IMR-90 (cell line): Measurements from ENCODE around the gene NOS3. TPM values are rescaled to one million over a fixed set of nuclear protein-coding genes. Genes with fewer than 3 reads are reported as not detected.

ENCODE experiments used
- ATAC-seq: fragments of 200-7000 bp; cut with Tn5 transposase; 2 replicates; pipeline ENCODE4 v1.9.1; 2020; ENCODE audit warnings: low read depth, mild to moderate bottlenecking, moderate library complexity
- BruUV-seq: library from RNA; stranded (reverse); fragments of 400-500 nt; replicated peaks from 2 replicates; lab custom pipeline; 2021; lab: Mats Ljungman, UMichigan
- CTCF ChIA-PET: fragments of 300-600 bp; formaldehyde crosslinking; extraction: SDS; loops from one replicate; lab custom pipeline; 2021; ENCODE audit warnings: antibody characterized with exemption; lab: Yijun Ruan, JAX
- POLR2A ChIA-PET: fragments of 300-600 bp; sonication (Branson Sonifier 250); formaldehyde crosslinking; loops from one replicate; lab custom pipeline; 2022; ENCODE audit warnings: antibody characterized with exemption; ENCODE audit not compliant: unreplicated experiment; lab: Charles Lee
- DNase-seq: peaks from one replicate; pipeline ENCODE4 v3.0.0; 2013
- H2AFZ ChIP-seq: replicated peaks from 2 replicates; pipeline ENCODE3; 2013; ENCODE audit warnings: low read length, mild to moderate bottlenecking; ENCODE audit not compliant: poor library complexity
- H2AK5ac ChIP-seq: 2 replicates; pipeline ENCODE4 v1.6.1; 2013; ENCODE audit warnings: low read depth, low read length, inconsistent platforms
- H2AK9ac ChIP-seq: replicated peaks from 2 replicates; pipeline ENCODE3; 2013; ENCODE audit warnings: mild to moderate bottlenecking, low read depth, low read length, moderate library complexity; ENCODE audit not compliant: poor library complexity
- H2BK120ac ChIP-seq: 2 replicates; pipeline ENCODE4 v1.6.1; 2013; ENCODE audit warnings: low read depth, low read length, inconsistent platforms
- H2BK15ac ChIP-seq: 3 replicates; pipeline ENCODE4 v1.6.1; 2013; ENCODE audit warnings: low read depth, low read length, inconsistent platforms
- H2BK20ac ChIP-seq: 2 replicates; pipeline ENCODE4 v1.6.1; 2013; ENCODE audit warnings: low read depth, mild to moderate bottlenecking, inconsistent platforms, low read length, moderate library complexity
- H2BK5ac ChIP-seq: 2 replicates; pipeline ENCODE4 v1.6.1; 2013; ENCODE audit warnings: mild to moderate bottlenecking, low read depth, low read length, inconsistent platforms; ENCODE audit not compliant: poor library complexity, severe bottlenecking
- H3K14ac ChIP-seq: replicated peaks from 2 replicates; pipeline ENCODE4 v1.6.1; 2013; ENCODE audit warnings: low read depth, low read length, inconsistent platforms
- H3K18ac ChIP-seq: 2 replicates; pipeline ENCODE4 v1.6.1; 2013; ENCODE audit warnings: low read depth, low read length, control low read depth
- H3K23ac ChIP-seq: 2 replicates; pipeline ENCODE4 v1.6.1; 2013; ENCODE audit warnings: low read depth, low read length, inconsistent platforms
- H3K27ac ChIP-seq: 2 replicates; pipeline ENCODE4 v1.5.1; 2013; ENCODE audit warnings: mild to moderate bottlenecking, control low read depth, low read length; ENCODE audit not compliant: insufficient read depth
- H3K27me3 ChIP-seq: 2 replicates; pipeline ENCODE4 v1.6.1; 2013; ENCODE audit warnings: low read length; ENCODE audit not compliant: control insufficient read depth, insufficient read depth
- H3K36me3 ChIP-seq: 2 replicates; pipeline ENCODE4 v1.6.1; 2013; ENCODE audit warnings: low read length, mixed read lengths; ENCODE audit not compliant: control insufficient read depth, insufficient read depth
- H3K4ac ChIP-seq: 2 replicates; pipeline ENCODE4 v1.6.1; 2013; ENCODE audit warnings: low read depth, low read length, inconsistent platforms
- H3K4me1 ChIP-seq: 2 replicates; pipeline ENCODE4 v1.6.1; 2013; ENCODE audit warnings: low read length, mixed read lengths; ENCODE audit not compliant: control insufficient read depth, insufficient read depth
- H3K4me2 ChIP-seq: 2 replicates; pipeline ENCODE4 v1.6.1; 2013; ENCODE audit warnings: low read depth, mild to moderate bottlenecking, control low read depth, low read length, moderate library complexity
- H3K4me3 ChIP-seq: 2 replicates; pipeline ENCODE4 v1.5.1; 2013; ENCODE audit warnings: low read depth, mild to moderate bottlenecking, control low read depth, low read length, moderate library complexity; ENCODE audit not compliant: insufficient read depth
- H3K56ac ChIP-seq: 2 replicates; pipeline ENCODE4 v1.6.1; 2013; ENCODE audit warnings: low read length, inconsistent platforms; ENCODE audit not compliant: insufficient read depth; ENCODE audit errors: extremely low read depth
- H3K79me1 ChIP-seq, 2 experiments: 2 replicates each; pipeline ENCODE4 v1.6.1; 2013; ENCODE audit warnings: low read length in 2 of 2, inconsistent platforms in 1 of 2, low read depth in 1 of 2
- H3K9ac ChIP-seq: 2 replicates; pipeline ENCODE4 v1.6.1; 2013; ENCODE audit warnings: low read depth, low read length, control low read depth
- H3K9me1 ChIP-seq: 2 replicates; pipeline ENCODE4 v1.6.1; 2013; ENCODE audit warnings: low read length, inconsistent platforms; ENCODE audit not compliant: insufficient read depth
- H3K9me3 ChIP-seq: 2 replicates; pipeline ENCODE4 v1.6.1; 2013; ENCODE audit warnings: low read length; ENCODE audit not compliant: control insufficient read depth, insufficient read depth
- H4K20me1 ChIP-seq: 2 replicates; pipeline ENCODE4 v1.6.1; 2013; ENCODE audit warnings: low read length, inconsistent platforms; ENCODE audit not compliant: insufficient read depth
- H4K5ac ChIP-seq: 2 replicates; pipeline ENCODE4 v1.6.1; 2013; ENCODE audit warnings: mild to moderate bottlenecking, low read depth, low read length, control low read depth
- H4K8ac ChIP-seq, 2 experiments: 2 replicates each; pipeline ENCODE4 v1.6.1; 2013; ENCODE audit warnings: low read depth in 2 of 2, low read length in 2 of 2, control low read depth in 1 of 2, inconsistent platforms in 1 of 2
- H4K91ac ChIP-seq: 2 replicates; pipeline ENCODE4 v1.6.1; 2013; ENCODE audit warnings: low read depth, low read length, inconsistent platforms; ENCODE audit not compliant: insufficient read depth
- CEBPB ChIP-seq: IDR thresholded peaks from 2 replicates; pipeline ENCODE4 v1.6.1; 2012; ENCODE audit warnings: low read depth, low read length, improper control_type of control experiment
- CTCF ChIP-seq: conservative IDR thresholded peaks from 2 replicates; pipeline ENCODE4 v1.5.1; 2012; ENCODE audit warnings: mild to moderate bottlenecking, low read depth, low read length, improper control_type of control experiment
- ELK1 ChIP-seq: fragments of 150-350 bp; IDR thresholded peaks from 2 replicates; pipeline ENCODE4 v1.6.1; 2016; ENCODE audit warnings: low read depth, mild to moderate bottlenecking, low read length, moderate library complexity, borderline replicate concordance
- MAFK ChIP-seq: IDR thresholded peaks from 2 replicates; pipeline ENCODE4 v1.6.1; 2012; ENCODE audit warnings: low read depth, low read length, improper control_type of control experiment
- MXI1 ChIP-seq: IDR thresholded peaks from 2 replicates; pipeline ENCODE4 v1.6.1; 2012; ENCODE audit warnings: low read depth, mild to moderate bottlenecking, low read length, moderate library complexity, borderline replicate concordance
- POLR2A ChIP-seq: IDR thresholded peaks from 2 replicates; pipeline ENCODE4 v1.6.1; 2012; ENCODE audit warnings: mild to moderate bottlenecking, low read depth, low read length
- RAD21 ChIP-seq: IDR thresholded peaks from 2 replicates; pipeline ENCODE4 v1.6.1; 2012; ENCODE audit warnings: low read length, improper control_type of control experiment
- RCOR1 ChIP-seq: IDR thresholded peaks from 2 replicates; pipeline ENCODE4 v1.6.1; 2012; ENCODE audit warnings: mild to moderate bottlenecking, low read length, improper control_type of control experiment; ENCODE audit not compliant: insufficient replicate concordance
- RFX5 ChIP-seq: IDR thresholded peaks from 2 replicates; pipeline ENCODE4 v1.8.0; 2012; ENCODE audit warnings: low read depth, mild to moderate bottlenecking, low read length, moderate library complexity
- USF2 ChIP-seq: fragments of 150-350 bp; IDR thresholded peaks from 2 replicates; pipeline ENCODE4 v1.6.1; 2017; ENCODE audit warnings: mild to moderate bottlenecking, antibody characterized with exemption, low read length, low read depth
- WGBS, 2 experiments: methylation state at CpG; one replicate each; pipeline versions ENCODE4 v1.1.5 to v1.1.7; 2013; ENCODE audit warnings: missing lambda C conversion rate in 2 of 2; ENCODE audit not compliant: insufficient read length in 1 of 2; ENCODE audit errors: extremely low coverage in 2 of 2; 5-methylcytosine and 5-hydroxymethylcytosine counted together
- dilution Hi-C: fragments of 300-500 bp; cut with HindIII; formaldehyde crosslinking; loops from one replicate; pipeline ENCODE4 v1.14.3; 2018; ENCODE audit warnings: low sequenced_read_pairs; ENCODE audit not compliant: unreplicated experiment
- in situ Hi-C: fragments of 300-500 bp; cut with MboI; formaldehyde crosslinking; loops from 3 replicates; pipeline ENCODE4 v1.14.3; 2019; ENCODE audit warnings: low sequenced_read_pairs, inconsistent platforms, mixed read lengths
- intact Hi-C: fragments of 100-400 bp; cut with micrococcal nuclease; formaldehyde crosslinking; loops from 2 replicates; pipeline ENCODE4 v1.10.0; 2022
- polyA plus RNA-seq, 3 experiments: library from polyadenylated mRNA; depleted of rRNA; stranded (reverse); fragments of >200 nt; gene quantifications; 2 replicates each; pipeline ENCODE4 v1.2.3, GENCODE V29; 2012; ENCODE audit warnings: low replicate concordance in 1 of 3
- total RNA-seq: library from RNA; depleted of rRNA; stranded (reverse); fragments of >200 nt; gene quantifications from 2 replicates; pipeline ENCODE4 v1.2.3, GENCODE V29; 2012

The NOS3 gene
- total and polyA plus RNA-seq, 2 of the 4 experiments (the other 2 are of a cell fraction): 0.72 to 2.0 TPM

- TF ChIP-seq RAD21: no peak
- no peak for TF ChIP-seq MAFK
- peak; percentile 81 for TF ChIP-seq RCOR1
These were observed 67.4 kb downstream of the NOS3 start (continued) for GRCh38 chr7:151057989-151058780.

- peak overlapping the region; percentile 69; the same call in 2 of the 3 replicates for H2BK15ac ChIP-seq
- H3K27me3 ChIP-seq: no peaks in the 10 kb centered on the region
- BruUV-seq: no TSS peak
- H3K9me1 ChIP-seq: peaks cover 12% of the 10 kb centered on the region; the same call in 1 of the 2 replicates
- H2BK5ac ChIP-seq: peak overlapping the region; percentile 94
- peak overlapping the region; percentile 98 for H4K91ac ChIP-seq
- peak overlapping the region; percentile 95 for H2AK5ac ChIP-seq
- peak overlapping the region; percentile 94 to 100 for H4K8ac ChIP-seq
- H3K56ac ChIP-seq: peak overlapping the region; percentile 95
- peak overlapping the region; percentile 91 for H3K27ac ChIP-seq
- H3K4me3 ChIP-seq: peak overlapping the region; percentile 52
- H2AK9ac ChIP-seq: peak overlapping the region; percentile 95
- ATAC-seq (no peak), DNase-seq (no peak)
- peak overlapping the region; percentile 80 for H3K18ac ChIP-seq
- H3K36me3 ChIP-seq: no peaks in the 10 kb centered on the region; the same call in 1 of the 2 replicates
- H2AFZ ChIP-seq: peak overlapping the region; percentile 95
- peak overlapping the region; percentile 97 for H3K4ac ChIP-seq
- peak overlapping the region; percentile 80 for H4K5ac ChIP-seq
- peak overlapping the region; percentile 18 for H2BK20ac ChIP-seq
- peak overlapping the region; percentile 91 for H3K23ac ChIP-seq
- H3K4me1 ChIP-seq: peaks cover 43% of the 10 kb centered on the region
- peak overlapping the region; percentile 97 for H3K14ac ChIP-seq
- H3K9ac ChIP-seq: peak overlapping the region; percentile 82
- intact Hi-C loops: loop anchor here (1.0 to 2.0 kb wide), 2 partner anchors 9 to 22 kb away; partner anchors contain the start of gene FASTK
- H3K4me2 ChIP-seq: peak overlapping the region; percentile 80
- H3K79me1 ChIP-seq: peaks cover 20 to 60% of the 10 kb centered on the region in 2 experiments
- ChIA-PET CTCF (no interaction called here), POLR2A (interaction anchor here (0.6 kb wide), 1 partner anchor 50 kb away, joined by 6 read pairs; no protein-coding TSS in a partner anchor)
- no peaks in the 10 kb centered on the region for H3K9me3 ChIP-seq
- in situ Hi-C loops: no loop called here
- WGBS, 2 experiments: 50% methylated on average over 1 of the region's 18 CpGs; no CpG with 5 or more reads in 1 of the 2 experiments
- peaks cover 25% of the 10 kb centered on the region for H4K20me1 ChIP-seq
- dilution Hi-C loops: no loop called here
- H2BK120ac ChIP-seq: peak overlapping the region; percentile 84
- TF ChIP-seq RFX5 (no peak), RAD21 (no peak), CTCF (no peak), MXI1 (no peak), USF2 (no peak), ELK1 (no peak), POLR2A (no peak), CEBPB (no peak), RCOR1 (no peak), MAFK (no peak)
These were observed 68.1 kb downstream of the NOS3 start for GRCh38 chr7:151058781-151059366.
